ENCODE data around the gene ANK3.

ANK3 gene

GRCh38 chr10:60283397-60283796, 106.3 kb downstream of the ANK3 start:
- Histone ChIP-seq H3K36me3 (ENCODE audit: control insufficient read depth in 2 of 2, insufficient read depth in 1 of 2, low read length in 2 of 2) (no peaks in the 10 kb centered on the region), H3K4me1 (ENCODE audit: control insufficient read depth, insufficient read depth, low read length) (peaks cover 3% of the 10 kb centered on the region), H3K27ac (ENCODE audit: extremely low read depth, low read depth, low read length) (no peak overlapping the region), H3K4me3 (ENCODE audit: low read depth, low read length) (no peak overlapping the region), H3K9me3 (ENCODE audit: control insufficient read depth, insufficient read depth, low read depth, low read length) (no peaks in the 10 kb centered on the region)
- POLR2A ChIA-PET = no interaction called here
- CTCF ChIA-PET = interaction anchor here (0.9 kb wide), 1 partner anchor 147 kb away, joined by 3 read pairs; no protein-coding TSS in a partner anchor
- TF ChIP-seq ZNF324 (tag by site-specific recombination; IDR thresholded peaks at IDR 0.05) = no peak
- no peak for TF ChIP-seq GLIS1 (tag by site-specific recombination; IDR thresholded peaks at IDR 0.05)
- no peak for TF ChIP-seq ZNF488 (tag by site-specific recombination; IDR thresholded peaks at IDR 0.05)
- TF ChIP-seq ZBTB6 (tag by site-specific recombination; IDR thresholded peaks at IDR 0.05) = no peak

GRCh38 chr10:60282771-60283353, 106.8 kb downstream of the ANK3 start:
- Histone ChIP-seq H3K27ac (ENCODE audit: extremely low read depth, low read depth, low read length) (no peak overlapping the region), H3K4me3 (ENCODE audit: low read depth, low read length) (no peak overlapping the region), H3K9me3 (ENCODE audit: control insufficient read depth, insufficient read depth, low read depth, low read length) (no peaks in the 10 kb centered on the region), H3K36me3 (ENCODE audit: control insufficient read depth in 2 of 2, insufficient read depth in 1 of 2, low read length in 2 of 2) (no peaks in the 10 kb centered on the region), H3K4me1 (ENCODE audit: control insufficient read depth, insufficient read depth, low read length) (peaks cover 3% of the 10 kb centered on the region)
- ChIA-PET POLR2A (no interaction called here), CTCF (interaction anchor here (0.6 to 0.9 kb wide), 2 partner anchors 148 to 1613 kb away, joined by 3 read pairs; no protein-coding TSS in a partner anchor)
- TF ChIP-seq ZNF239 (tag by site-specific recombination; IDR thresholded peaks at IDR 0.05) = no peak
- peak; percentile 71 for TF ChIP-seq ZNF335 (tag by site-specific recombination; conservative IDR thresholded peaks at IDR 0.05)

GRCh38 chr10:60281792-60282353, 107.8 kb downstream of the ANK3 start:
- ChIA-PET CTCF (no interaction called here), POLR2A (no interaction called here)
- H3K4me1 ChIP-seq (ENCODE audit: control insufficient read depth, insufficient read depth, low read length) = peaks cover 3% of the 10 kb centered on the region
- H3K36me3 ChIP-seq (ENCODE audit: control insufficient read depth in 2 of 2, insufficient read depth in 1 of 2, low read length in 2 of 2) = no peaks in the 10 kb centered on the region
- no peak overlapping the region for H3K4me3 ChIP-seq (ENCODE audit: low read depth, low read length)
- no peaks in the 10 kb centered on the region for H3K9me3 ChIP-seq (ENCODE audit: control insufficient read depth, insufficient read depth, low read depth, low read length)
- TF ChIP-seq YY2 (tag by site-specific recombination; IDR thresholded peaks at IDR 0.05) (no peak), ZSCAN16 (tag by site-specific recombination; IDR thresholded peaks at IDR 0.05) (no peak), ZNF530 (tag by site-specific recombination; IDR thresholded peaks at IDR 0.05; ENCODE audit: low read depth) (no peak), ZNF335 (tag by site-specific recombination; conservative IDR thresholded peaks at IDR 0.05) (0 out of 2 replicates have a peak, but pooled peaks have one; percentile 8), ZNF501 (tag by site-specific recombination; IDR thresholded peaks at IDR 0.05) (no peak), PRDM6 (tag by site-specific recombination; IDR thresholded peaks at IDR 0.05) (peak; percentile 54), ZNF394 (tag by site-specific recombination; IDR thresholded peaks at IDR 0.05; ENCODE audit: borderline replicate concordance) (no peak), ZNF626 (tag by site-specific recombination; IDR thresholded peaks at IDR 0.05) (no peak)
- H3K27ac ChIP-seq (ENCODE audit: extremely low read depth, low read depth, low read length) = no peak overlapping the region

GRCh38 chr10:60281331-60281730, 108.3 kb downstream of the ANK3 start:
- Histone ChIP-seq H3K4me1 (ENCODE audit: control insufficient read depth, insufficient read depth, low read length) (no peaks in the 10 kb centered on the region), H3K4me3 (ENCODE audit: low read depth, low read length) (no peak overlapping the region), H3K36me3 (ENCODE audit: control insufficient read depth in 2 of 2, insufficient read depth in 1 of 2, low read length in 2 of 2) (no peaks in the 10 kb centered on the region), H3K9me3 (ENCODE audit: control insufficient read depth, insufficient read depth, low read depth, low read length) (no peaks in the 10 kb centered on the region), H3K27ac (ENCODE audit: extremely low read depth, low read depth, low read length) (no peak overlapping the region)
- ChIA-PET CTCF (no interaction called here), POLR2A (no interaction called here)
- TF ChIP-seq GLIS2 (tag by site-specific recombination; IDR thresholded peaks at IDR 0.05) (no peak), ZNF707 (tag by site-specific recombination; IDR thresholded peaks at IDR 0.05) (no peak), HIC1 (tag by site-specific recombination; IDR thresholded peaks at IDR 0.05) (no peak), ZNF211 (tag by site-specific recombination; IDR thresholded peaks at IDR 0.05; ENCODE audit: low read depth) (no peak), ZNF138 (tag by site-specific recombination; IDR thresholded peaks at IDR 0.05; ENCODE audit: borderline replicate concordance) (no peak), OSR2 (tag by site-specific recombination; IDR thresholded peaks at IDR 0.05) (no peak), WT1 (tag by site-specific recombination; IDR thresholded peaks at IDR 0.05) (no peak), ZNF174 (tag by site-specific recombination; IDR thresholded peaks at IDR 0.05) (no peak), ZNF416 (tag by site-specific recombination; IDR thresholded peaks at IDR 0.05) (no peak), ZNF324 (tag by site-specific recombination; IDR thresholded peaks at IDR 0.05) (no peak)
